Activated B cell treated with CpG ODN at 0.5 μM for 24 hours (primary cell): ENCODE results near the gene C1orf35. TPM values are rescaled to one million over a fixed set of nuclear protein-coding genes. Genes with fewer than 3 reads are reported as not detected.
A peak's percentile ranks its signal among the peaks of the same experiment; 100 is the strongest.

Experiments used
- ATAC-seq: fragments of 200-7000 bp; cut with Tn5 transposase; one replicate; pipeline ENCODE4 v1.10.0; 2021; ENCODE audit warnings: low read depth, mild to moderate bottlenecking, moderate library complexity
- CTCF ChIA-PET: fragments of 350-600 bp; sonication (Branson Sonifier 250); formaldehyde crosslinking; loops from one replicate; lab custom pipeline; 2021; ENCODE audit warnings: antibody characterized with exemption; lab: Charles Lee
- POLR2A ChIA-PET: fragments of 350-600 bp; sonication (Branson Sonifier 250); formaldehyde crosslinking; loops from one replicate; lab custom pipeline; 2021; ENCODE audit warnings: antibody characterized with exemption; lab: Charles Lee
- DNase-seq: peaks from one replicate; pipeline ENCODE4 v3.0.0; 2022
- H3K27ac Mint-ChIP-seq: one replicate; pipeline ENCODE4 v1.8.0; 2020; ENCODE audit warnings: mixed read lengths
- H3K27me3 Mint-ChIP-seq: one replicate; pipeline ENCODE4 v1.8.0; 2021; ENCODE audit warnings: mixed read lengths
- H3K36me3 Mint-ChIP-seq: one replicate; pipeline ENCODE4 v1.8.0; 2021; ENCODE audit warnings: low read depth, mixed read lengths
- H3K4me1 Mint-ChIP-seq: one replicate; pipeline ENCODE4 v1.8.0; 2021; ENCODE audit warnings: mixed read lengths
- H3K4me3 Mint-ChIP-seq: one replicate; pipeline ENCODE4 v1.8.0; 2020; ENCODE audit warnings: mild to moderate bottlenecking, mixed read lengths
- H3K9me3 Mint-ChIP-seq: one replicate; pipeline ENCODE4 v1.8.0; 2020; ENCODE audit warnings: mixed read lengths
- intact Hi-C: fragments of 100-400 bp; cut with micrococcal nuclease; formaldehyde crosslinking; loops from one replicate; pipeline ENCODE4 v1.15.1; 2024
- total RNA-seq: library from RNA; stranded (reverse); gene quantifications from 2 replicates; pipeline ENCODE4 v1.2.3, GENCODE V29; 2022
- TF ChIP-seq, protein P1 (sequence below): fragments of 200-600 bp; IDR thresholded peaks from one replicate; pipeline ENCODE4 v1.8.0; 2022; ENCODE audit warnings: antibody characterized with exemption, mild to moderate bottlenecking

C1orf35 gene
- total RNA-seq, 1 donor from 2014 or later: 11.9 TPM

DNA sequence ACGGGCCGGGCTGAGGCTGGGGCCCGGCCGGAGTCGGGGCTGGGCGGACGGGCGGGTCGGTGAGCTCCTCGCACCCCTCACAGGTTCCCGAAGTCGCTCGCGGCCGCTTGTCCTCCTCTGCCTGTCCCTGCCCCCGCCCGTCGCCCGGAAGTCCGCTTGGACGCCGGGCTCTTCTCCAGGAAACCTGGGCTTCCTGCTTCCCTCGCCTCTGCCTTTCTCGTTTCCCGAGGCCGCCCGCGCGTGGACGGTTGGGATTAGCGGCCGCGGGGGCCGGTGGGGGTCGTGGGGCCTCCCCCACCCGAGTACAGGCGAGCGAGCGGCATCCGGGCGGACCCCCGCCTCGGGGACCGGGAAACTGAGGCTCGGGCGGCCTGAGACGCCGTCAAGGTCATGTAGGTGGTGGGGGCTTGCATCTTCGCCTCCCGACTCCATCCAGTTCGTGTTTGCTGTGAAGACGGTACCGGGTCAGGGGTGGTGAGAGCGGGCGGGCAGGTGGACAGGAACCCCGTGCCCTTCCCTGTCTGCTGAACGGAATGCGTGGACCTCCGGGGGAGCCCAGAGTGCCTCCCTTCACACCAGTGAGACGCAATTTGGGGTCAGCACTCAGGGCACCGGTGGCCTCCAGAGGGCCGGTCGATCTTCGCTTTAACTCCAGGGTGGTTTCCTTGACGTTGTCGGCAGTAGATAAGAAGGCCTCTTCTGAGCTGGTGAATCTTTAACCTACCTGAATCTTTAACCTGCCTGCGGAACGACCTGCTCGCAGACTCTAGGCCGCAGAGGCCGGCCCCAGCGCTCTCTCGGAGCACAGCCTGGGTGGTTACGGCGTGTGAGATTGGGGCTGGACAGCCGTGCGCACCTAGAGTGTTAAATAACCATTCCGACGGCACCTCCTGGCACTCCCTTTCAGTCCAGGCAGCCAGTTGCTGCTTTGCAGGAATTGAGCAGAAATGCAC, 19.9 kb downstream of the C1orf35 start:
- ChIA-PET POLR2A (interaction anchor here (0.6 to 3.1 kb wide), 14 partner anchors 9 to 1144 kb away, joined by 3 to 26 read pairs (median 4); partner anchors contain the start of genes GUK1, IBA57, MRPL55 and TRIM11), CTCF (no interaction called here)
- no peaks in the 10 kb centered on the region for H3K27me3 Mint-ChIP-seq
- H3K36me3 Mint-ChIP-seq: peaks cover 26% of the 10 kb centered on the region
- no peaks in the 10 kb centered on the region for H3K9me3 Mint-ChIP-seq
- TF ChIP-seq, protein P1, sequence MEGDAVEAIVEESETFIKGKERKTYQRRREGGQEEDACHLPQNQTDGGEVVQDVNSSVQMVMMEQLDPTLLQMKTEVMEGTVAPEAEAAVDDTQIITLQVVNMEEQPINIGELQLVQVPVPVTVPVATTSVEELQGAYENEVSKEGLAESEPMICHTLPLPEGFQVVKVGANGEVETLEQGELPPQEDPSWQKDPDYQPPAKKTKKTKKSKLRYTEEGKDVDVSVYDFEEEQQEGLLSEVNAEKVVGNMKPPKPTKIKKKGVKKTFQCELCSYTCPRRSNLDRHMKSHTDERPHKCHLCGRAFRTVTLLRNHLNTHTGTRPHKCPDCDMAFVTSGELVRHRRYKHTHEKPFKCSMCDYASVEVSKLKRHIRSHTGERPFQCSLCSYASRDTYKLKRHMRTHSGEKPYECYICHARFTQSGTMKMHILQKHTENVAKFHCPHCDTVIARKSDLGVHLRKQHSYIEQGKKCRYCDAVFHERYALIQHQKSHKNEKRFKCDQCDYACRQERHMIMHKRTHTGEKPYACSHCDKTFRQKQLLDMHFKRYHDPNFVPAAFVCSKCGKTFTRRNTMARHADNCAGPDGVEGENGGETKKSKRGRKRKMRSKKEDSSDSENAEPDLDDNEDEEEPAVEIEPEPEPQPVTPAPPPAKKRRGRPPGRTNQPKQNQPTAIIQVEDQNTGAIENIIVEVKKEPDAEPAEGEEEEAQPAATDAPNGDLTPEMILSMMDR: no peak
- peak overlapping the region; percentile 93 for H3K4me3 Mint-ChIP-seq
- intact Hi-C loops: loop anchor here (1.0 to 10.0 kb wide), 11 partner anchors 20 to 1422 kb away; partner anchors contain the start of genes C1orf35, JMJD4, MRPL55 and NUP133
- H3K27ac Mint-ChIP-seq: peak overlapping the region; percentile 88
- ATAC-seq: peak; percentile 23
- peaks cover 54% of the 10 kb centered on the region for H3K4me1 Mint-ChIP-seq
- DNase-seq: no peak

DNA sequence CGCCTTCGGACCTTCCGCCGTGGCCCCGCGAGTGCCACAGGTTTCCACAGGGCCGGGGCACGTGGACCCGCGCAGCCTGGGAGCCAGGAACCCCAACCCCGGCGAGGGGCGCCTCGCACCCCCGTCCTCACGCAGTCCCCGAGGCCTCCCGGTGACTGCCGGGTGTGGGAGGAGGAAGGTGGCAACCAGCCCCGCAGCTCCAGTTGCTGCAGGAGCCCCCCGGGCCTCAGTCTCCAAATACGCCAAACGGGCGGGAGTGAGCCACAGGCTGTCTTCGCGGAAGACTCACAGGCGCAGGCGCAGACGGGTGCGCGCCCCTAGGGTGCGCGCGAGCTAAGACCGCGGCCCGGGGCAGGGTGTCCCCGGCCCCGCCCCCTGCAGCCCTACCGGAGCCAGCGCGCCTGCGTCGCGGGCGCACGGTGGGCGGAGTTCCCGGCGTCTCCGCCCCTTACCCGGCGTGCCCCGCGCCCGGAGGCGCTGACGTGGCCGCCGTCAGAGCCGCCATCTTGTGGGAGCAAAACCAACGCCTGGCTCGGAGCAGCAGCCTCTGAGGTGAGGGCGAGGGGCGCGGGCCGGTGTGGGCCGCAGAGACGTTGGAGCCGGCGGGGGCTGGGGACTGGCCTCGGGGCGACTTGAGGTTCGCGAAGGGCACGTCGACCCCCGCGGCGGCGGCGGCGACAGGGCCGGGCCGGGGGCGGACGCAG, 20.8 kb downstream of the C1orf35 start, which contains the start of gene ARF1:
Gene ARF1 (plus strand): TSS at position 495 of the 704 bp plus-strand sequence. CDS start 14,407 bp downstream, outside the sequence.
- intact Hi-C loops: loop anchor here (1.0 to 10.0 kb wide), 11 partner anchors 21 to 1422 kb away; partner anchors contain the start of genes C1orf35, JMJD4, MRPL55 and NUP133
- no peaks in the 10 kb centered on the region for H3K9me3 Mint-ChIP-seq
- peak; percentile 97 for DNase-seq
- peak; percentile 90 for ATAC-seq
- H3K4me3 Mint-ChIP-seq: peak within 1 kb of the TSS; percentile 93
- CTCF ChIA-PET: no interaction called here
- H3K36me3 Mint-ChIP-seq: peaks cover 22% of the 10 kb centered on the region
- POLR2A ChIA-PET: interaction anchor here (0.6 to 3.1 kb wide), 19 partner anchors 8 to 1143 kb away, joined by 3 to 26 read pairs (median 3); partner anchors contain the start of genes GUK1, IBA57, MRPL55 and RNF187
- no peaks in the 10 kb centered on the region for H3K27me3 Mint-ChIP-seq
- peak within 1 kb of the TSS; percentile 88 for H3K27ac Mint-ChIP-seq
- peaks cover 45% of the 10 kb centered on the region for H3K4me1 Mint-ChIP-seq
- TF ChIP-seq, protein P1: no peak

DNA sequence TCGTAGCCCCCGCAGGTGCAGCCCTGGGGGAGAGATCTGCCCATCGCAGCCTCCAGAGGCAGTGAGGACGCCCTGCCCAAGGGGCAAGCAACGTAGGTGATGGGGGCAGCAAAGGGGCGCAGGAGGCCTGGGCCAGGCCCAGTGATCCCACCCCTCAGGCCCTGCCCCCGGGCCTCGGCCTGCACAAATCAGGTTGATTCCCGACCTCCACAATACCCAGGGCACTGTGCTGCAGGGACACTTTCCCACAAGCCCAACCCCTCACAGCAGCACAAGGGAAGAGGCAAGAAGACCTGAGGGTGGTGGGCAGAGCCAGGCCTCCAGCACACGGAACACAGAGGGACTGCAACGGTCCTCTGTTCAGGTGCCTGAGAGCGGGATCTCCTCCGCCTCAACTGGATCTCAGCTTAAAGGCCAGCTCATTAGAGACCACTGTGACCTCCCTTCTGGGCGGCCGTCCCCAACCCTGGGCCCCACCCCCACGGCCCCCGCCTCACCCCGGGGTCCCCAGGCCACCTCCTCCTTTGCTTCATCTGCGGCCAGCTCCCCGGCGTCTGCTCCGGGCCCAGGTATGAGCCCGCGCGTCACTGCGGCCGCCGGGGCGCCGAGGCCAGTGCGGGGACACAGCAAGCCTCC, 21.4 kb downstream of the C1orf35 start:
- TF ChIP-seq, protein P1: no peak
- H3K27me3 Mint-ChIP-seq: no peaks in the 10 kb centered on the region
- peaks cover 39% of the 10 kb centered on the region for H3K4me1 Mint-ChIP-seq
- ChIA-PET CTCF (no interaction called here), POLR2A (interaction anchor here (0.6 to 3.1 kb wide), 17 partner anchors 9 to 539 kb away, joined by 3 to 26 read pairs (median 3); partner anchors contain the start of genes GUK1, IBA57, MRPL55 and RNF187)
- intact Hi-C loops: loop anchor here (1.0 to 10.0 kb wide), 11 partner anchors 22 to 1423 kb away; partner anchors contain the start of genes C1orf35, JMJD4, MRPL55 and NUP133
- peak overlapping the region; percentile 70 for H3K27ac Mint-ChIP-seq
- H3K9me3 Mint-ChIP-seq: no peaks in the 10 kb centered on the region
- DNase-seq (no peak), ATAC-seq (no peak)
- peaks cover 20% of the 10 kb centered on the region for H3K36me3 Mint-ChIP-seq
- peak overlapping the region; percentile 84 for H3K4me3 Mint-ChIP-seq

DNA sequence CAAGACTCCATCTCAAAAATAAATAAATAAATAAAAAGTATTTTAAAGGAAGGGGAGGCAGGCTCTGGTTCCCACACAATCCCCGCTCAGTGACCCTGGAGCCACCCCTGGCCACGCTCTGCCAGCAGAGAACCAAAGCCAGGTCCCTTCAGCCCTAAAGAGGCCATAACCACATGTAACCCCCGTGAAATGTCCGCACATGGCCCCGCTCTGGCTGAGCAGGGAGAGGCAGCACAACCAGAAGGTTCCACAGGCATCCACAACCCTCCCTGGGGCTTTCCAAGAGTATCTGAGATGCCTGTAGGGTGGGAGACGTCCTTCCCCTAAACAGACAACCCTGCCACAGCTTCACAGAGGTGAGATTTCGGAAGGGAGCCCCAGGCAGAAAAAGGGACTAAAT, 22.0 kb downstream of the C1orf35 start:
- Mint-ChIP-seq H3K9me3 (no peaks in the 10 kb centered on the region), H3K27me3 (no peaks in the 10 kb centered on the region), H3K4me1 (peaks cover 35% of the 10 kb centered on the region), H3K4me3 (peak overlapping the region; percentile 84), H3K36me3 (peaks cover 18% of the 10 kb centered on the region), H3K27ac (no peak overlapping the region)
- no peak for DNase-seq
- no peak for ATAC-seq
- intact Hi-C loops: loop anchor here (10.0 kb wide), 1 partner anchor 1424 kb away; the partner anchor contains the start of gene NUP133
- ChIA-PET POLR2A (interaction anchor here (0.6 to 2.6 kb wide), 4 partner anchors 59 to 539 kb away, joined by 3 to 26 read pairs (median 12); partner anchors contain the start of genes GUK1, IBA57 and TRIM11), CTCF (no interaction called here)
- TF ChIP-seq, protein P1: no peak
